Caco-2 (cell line): ENCODE results near the gene KRT83. TPM values are rescaled to one million over a fixed set of nuclear protein-coding genes. Genes with fewer than 3 reads are reported as not detected.

ENCODE experiments used
- Bru-seq: library from RNA; stranded (reverse); fragments of 400-500 nt; gene quantifications from one replicate; lab custom pipeline; 2021; lab: Mats Ljungman, UMichigan
- BruChase-seq, 2 experiments: library from RNA; stranded (reverse); fragments of 400-500 nt; gene quantifications; one replicate each; lab custom pipeline; 2021; lab: Mats Ljungman, UMichigan
- BruUV-seq: library from RNA; stranded (reverse); fragments of 400-500 nt; replicated peaks from 2 replicates; lab custom pipeline; 2021; lab: Mats Ljungman, UMichigan
- CTCF ChIA-PET: fragments of 300-600 bp; sonication (Branson Sonifier 250); formaldehyde crosslinking; loops from one replicate; lab custom pipeline; 2022; ENCODE audit warnings: antibody characterized with exemption; lab: Charles Lee
- POLR2A ChIA-PET: fragments of 300-600 bp; sonication (Branson Sonifier 250); formaldehyde crosslinking; loops from one replicate; lab custom pipeline; 2022; ENCODE audit warnings: antibody characterized with exemption; lab: Charles Lee
- DNase-seq, 2 experiments: peaks; one replicate each; pipeline versions ENCODE4 v3.0.0 to v3.0.0-alpha.2; 2020 to 2022
- H3K27me3 ChIP-seq: replicated peaks from 2 replicates; pipeline ENCODE4 v1.6.0; 2011; ENCODE audit warnings: low read length; ENCODE audit not compliant: control insufficient read depth, insufficient read depth
- H3K36me3 ChIP-seq: 2 replicates; pipeline ENCODE4 v1.5.1; 2011; ENCODE audit warnings: low read length; ENCODE audit not compliant: control insufficient read depth, insufficient read depth
- H3K4me1 ChIP-seq: fragments of 250-450 bp; sonication (Bioruptor Pico); 2 replicates; pipeline ENCODE4 v1.5.1; 2020; ENCODE audit warnings: mild to moderate bottlenecking
- H3K4me3 ChIP-seq: 2 replicates; pipeline ENCODE4 v1.5.1; 2011; ENCODE audit warnings: low read depth, mild to moderate bottlenecking, control low read depth, low read length
- H3K9me3 ChIP-seq: fragments of 250-450 bp; sonication (Bioruptor Pico); 2 replicates; pipeline ENCODE4 v1.5.1; 2020; ENCODE audit warnings: mild to moderate bottlenecking, moderate library complexity
- H3K27ac Mint-ChIP-seq: one replicate; pipeline ENCODE4 v1.8.0; 2022; ENCODE audit warnings: mixed read lengths; ENCODE audit not compliant: unreplicated experiment
- H3K27me3 Mint-ChIP-seq: one replicate; pipeline ENCODE4 v1.8.0; 2022; ENCODE audit warnings: mixed read lengths; ENCODE audit not compliant: insufficient read depth, unreplicated experiment
- H3K36me3 Mint-ChIP-seq: one replicate; pipeline ENCODE4 v1.8.0; 2022; ENCODE audit warnings: mild to moderate bottlenecking, mixed read lengths; ENCODE audit not compliant: insufficient read depth, unreplicated experiment
- H3K4me1 Mint-ChIP-seq: one replicate; pipeline ENCODE4 v1.8.0; 2022; ENCODE audit warnings: low read depth, mixed read lengths; ENCODE audit not compliant: unreplicated experiment
- H3K4me3 Mint-ChIP-seq: one replicate; pipeline ENCODE4 v1.8.0; 2022; ENCODE audit warnings: mild to moderate bottlenecking, moderate library complexity, mixed read lengths; ENCODE audit not compliant: unreplicated experiment
- H3K9me3 Mint-ChIP-seq: one replicate; pipeline ENCODE4 v1.8.0; 2022; ENCODE audit warnings: mixed read lengths; ENCODE audit not compliant: unreplicated experiment
- intact Hi-C: fragments of 100-400 bp; cut with micrococcal nuclease; formaldehyde crosslinking; loops from one replicate; pipeline ENCODE4 v1.10.0; 2022; ENCODE audit not compliant: unreplicated experiment
- long read RNA-seq: library from polyadenylated mRNA; stranded (forward); transcript quantifications from one replicate; pipeline ENCODE4 v2.0.0, GENCODE V29; 2022
- total RNA-seq: library from RNA; stranded (reverse); gene quantifications from 2 replicates; pipeline ENCODE4 v1.2.3, GENCODE V29; 2022
- TF ChIP-seq, protein P1 (sequence below), 2 experiments: fragments of 200-600 bp in 1 of 2; IDR thresholded peaks; 1 replicate in 1 of 2; 2 replicates in 1 of 2; pipeline versions ENCODE4 v1.5.1 to v1.8.0; 2011 to 2022; ENCODE audit warnings: antibody characterized with exemption in 1 of 2, control low read depth in 1 of 2, inconsistent platforms in 1 of 2, low read depth in 1 of 2, low read length in 1 of 2, mild to moderate bottlenecking in 1 of 2, moderate library complexity in 1 of 2; ENCODE audit not compliant: insufficient read depth in 1 of 2, severe bottlenecking in 1 of 2, unreplicated experiment in 1 of 2

The KRT83 gene
- not detected in 2 replicates for total RNA-seq
- Bru-seq, nascent RNA = not detected
- not detected for BruChase-seq, experiment 1, labeled RNA remaining after a 2-hour chase
- percentile 15 among the genes with signal in this experiment for BruChase-seq, experiment 2, labeled RNA remaining after a 6-hour chase
- long read RNA-seq = 0 reads

- intact Hi-C loops = loop anchor here (1.0 kb wide), 1 partner anchor 25 kb away; no protein-coding TSS in a partner anchor
- Histone ChIP-seq H3K27me3 (no peaks in the 10 kb centered on the region; the same call in none of the 2 replicates), H3K4me3 (no peak within 1 kb of the TSS), H3K4me1 (no peaks in the 10 kb centered on the region), H3K36me3 (no peaks in the 10 kb centered on the region), H3K9me3 (no peaks in the 10 kb centered on the region)
- ChIA-PET CTCF (interaction anchor here (1.3 to 2.6 kb wide), 2 partner anchors 9 to 164 kb away, joined by 3 to 11 read pairs; no protein-coding TSS in a partner anchor), POLR2A (no interaction called here)
- Mint-ChIP-seq H3K4me1 (peaks cover 5% of the 10 kb centered on the region), H3K27ac (no peak within 1 kb of the TSS), H3K36me3 (no peaks in the 10 kb centered on the region), H3K9me3 (no peaks in the 10 kb centered on the region), H3K27me3 (peaks cover 5% of the 10 kb centered on the region), H3K4me3 (no peak within 1 kb of the TSS)
- no TSS peak for BruUV-seq
- DNase-seq = no peak
- TF ChIP-seq, protein P1, sequence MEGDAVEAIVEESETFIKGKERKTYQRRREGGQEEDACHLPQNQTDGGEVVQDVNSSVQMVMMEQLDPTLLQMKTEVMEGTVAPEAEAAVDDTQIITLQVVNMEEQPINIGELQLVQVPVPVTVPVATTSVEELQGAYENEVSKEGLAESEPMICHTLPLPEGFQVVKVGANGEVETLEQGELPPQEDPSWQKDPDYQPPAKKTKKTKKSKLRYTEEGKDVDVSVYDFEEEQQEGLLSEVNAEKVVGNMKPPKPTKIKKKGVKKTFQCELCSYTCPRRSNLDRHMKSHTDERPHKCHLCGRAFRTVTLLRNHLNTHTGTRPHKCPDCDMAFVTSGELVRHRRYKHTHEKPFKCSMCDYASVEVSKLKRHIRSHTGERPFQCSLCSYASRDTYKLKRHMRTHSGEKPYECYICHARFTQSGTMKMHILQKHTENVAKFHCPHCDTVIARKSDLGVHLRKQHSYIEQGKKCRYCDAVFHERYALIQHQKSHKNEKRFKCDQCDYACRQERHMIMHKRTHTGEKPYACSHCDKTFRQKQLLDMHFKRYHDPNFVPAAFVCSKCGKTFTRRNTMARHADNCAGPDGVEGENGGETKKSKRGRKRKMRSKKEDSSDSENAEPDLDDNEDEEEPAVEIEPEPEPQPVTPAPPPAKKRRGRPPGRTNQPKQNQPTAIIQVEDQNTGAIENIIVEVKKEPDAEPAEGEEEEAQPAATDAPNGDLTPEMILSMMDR (IDR thresholded peaks at IDR 0.05; ENCODE audit: insufficient read depth in 1 of 2, low read depth in 1 of 2, low read length in 1 of 2, severe bottlenecking in 1 of 2, unreplicated experiment in 1 of 2) = no peak
These were observed at the start of gene KRT83 for GRCh38 chr12:52320784-52321400. Gene KRT83 (minus strand): TSS chr12:52321398. CDS start chr12:52321335, 63 bp downstream.

DNA sequence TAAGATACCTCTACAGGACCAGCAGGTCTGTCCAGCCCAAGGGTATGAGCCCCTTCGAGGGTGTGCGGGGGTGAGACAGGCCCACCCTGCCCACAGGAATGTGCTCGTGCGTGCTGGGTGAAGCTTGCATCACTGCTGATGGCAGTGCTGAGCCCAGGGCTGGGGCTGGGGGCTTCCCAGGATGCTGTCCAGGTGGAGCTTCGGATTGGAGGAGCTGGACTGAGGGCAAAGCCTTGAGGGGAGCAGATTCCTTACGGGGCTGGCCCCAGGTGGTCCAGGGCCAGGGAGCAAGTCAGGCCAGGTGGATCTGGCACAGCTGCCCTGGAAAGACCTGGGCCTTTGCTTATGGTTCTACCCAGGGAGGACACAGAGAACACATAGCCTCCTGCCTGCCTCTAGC lies 48.6 kb upstream of the KRT83 start:
- no peaks in the 10 kb centered on the region for H3K27me3 ChIP-seq
- BruUV-seq = no TSS peak
- no peaks in the 10 kb centered on the region for H3K27me3 Mint-ChIP-seq
- no peak for DNase-seq
- no peaks in the 10 kb centered on the region for H3K36me3 ChIP-seq
- ChIA-PET POLR2A (no interaction called here), CTCF (interaction anchor here (0.9 kb wide), 1 partner anchor 62 kb away, joined by 4 read pairs; no protein-coding TSS in a partner anchor)
- no peaks in the 10 kb centered on the region for H3K9me3 Mint-ChIP-seq
- H3K36me3 Mint-ChIP-seq = no peaks in the 10 kb centered on the region
- TF ChIP-seq, protein P1 (IDR thresholded peaks at IDR 0.05; ENCODE audit: insufficient read depth in 1 of 2, low read depth in 1 of 2, low read length in 1 of 2, severe bottlenecking in 1 of 2, unreplicated experiment in 1 of 2) = no peak
- H3K27ac Mint-ChIP-seq = no peak overlapping the region
- H3K4me3 Mint-ChIP-seq = no peak overlapping the region
- peaks cover 8% of the 10 kb centered on the region for H3K4me1 Mint-ChIP-seq
- H3K4me1 ChIP-seq = no peaks in the 10 kb centered on the region
- intact Hi-C loops = no loop called here
- H3K9me3 ChIP-seq = no peaks in the 10 kb centered on the region
- H3K4me3 ChIP-seq = no peak overlapping the region

- H3K27me3 Mint-ChIP-seq = no peaks in the 10 kb centered on the region
These were observed 48.0 kb upstream of the KRT83 start for GRCh38 chr12:52369211-52369610.

More at GRCh38 chr12:52369211-52369610, 48.0 kb upstream of the KRT83 start:
- H3K36me3 Mint-ChIP-seq = no peaks in the 10 kb centered on the region
- POLR2A ChIA-PET = no interaction called here
- BruUV-seq = no TSS peak
- Histone ChIP-seq H3K4me3 (no peak overlapping the region), H3K9me3 (no peaks in the 10 kb centered on the region), H3K36me3 (no peaks in the 10 kb centered on the region), H3K4me1 (no peaks in the 10 kb centered on the region), H3K27me3 (no peaks in the 10 kb centered on the region)
- no peak overlapping the region for H3K27ac Mint-ChIP-seq
- H3K4me1 Mint-ChIP-seq = peaks cover 8% of the 10 kb centered on the region
- no peaks in the 10 kb centered on the region for H3K9me3 Mint-ChIP-seq
- DNase-seq = no peak
- H3K4me3 Mint-ChIP-seq = no peak overlapping the region
- intact Hi-C loops = no loop called here
- CTCF ChIA-PET = interaction anchor here (0.8 to 0.9 kb wide), 2 partner anchors 24 to 214 kb away, joined by 3 read pairs; no protein-coding TSS in a partner anchor
- TF ChIP-seq, protein P1 (IDR thresholded peaks at IDR 0.05; ENCODE audit: insufficient read depth in 1 of 2, low read depth in 1 of 2, low read length in 1 of 2, severe bottlenecking in 1 of 2, unreplicated experiment in 1 of 2) = no peak
